Neural progenitor cell (in vitro differentiated cells): Measurements from ENCODE around the gene APEH.

ENCODE experiments used
- CTCF ChIP-seq: fragments of 200-600 bp; sonication (generic); IDR thresholded peaks from 2 replicates; pipeline ENCODE4 v1.5.1; 2017; ENCODE audit warnings: antibody characterized with exemption, mild to moderate bottlenecking
- EZH2 ChIP-seq: fragments of 200-600 bp; sonication (generic); IDR thresholded peaks from 2 replicates; pipeline ENCODE4 v1.6.1; 2017; ENCODE audit warnings: antibody characterized with exemption, mild to moderate bottlenecking, moderate library complexity
- EZH2phosphoT487 ChIP-seq: fragments of 200-600 bp; sonication (generic); IDR thresholded peaks from 2 replicates; pipeline ENCODE4 v1.6.1; 2017; ENCODE audit warnings: antibody characterized with exemption

GRCh38 chr3:49641292-49641691, 32.9 kb upstream of the APEH start:
- TF ChIP-seq CTCF: no peak
- TF ChIP-seq EZH2: no peak
- no peak for TF ChIP-seq EZH2phosphoT487
